Endothelial cell of umbilical vein (primary cell): ENCODE measurements around the gene DIPK1C. TPM values are rescaled to one million over a fixed set of nuclear protein-coding genes. Genes with fewer than 3 reads are reported as not detected.

Source experiments
- BruUV-seq: library from RNA; stranded (reverse); fragments of 400-500 nt; replicated peaks from 2 replicates; lab custom pipeline; 2021; lab: Mats Ljungman, UMichigan
- CTCF ChIA-PET: fragments of 300-600, 350-600 bp; sonication (Branson Sonifier 250); formaldehyde crosslinking; loops from one replicate; lab custom pipeline; 2021; ENCODE audit warnings: antibody characterized with exemption, inconsistent platforms; lab: Charles Lee
- POLR2A ChIA-PET: fragments of 300-600, 350-600 bp; sonication (Branson Sonifier 250); formaldehyde crosslinking; loops from one replicate; lab custom pipeline; 2021; ENCODE audit warnings: antibody characterized with exemption, inconsistent platforms; lab: Charles Lee
- DNase-seq: peaks from one replicate; pipeline ENCODE4 v3.0.0-alpha.2; 2011; ENCODE audit warnings: low read depth, low spot score
- FAIRE-seq: peaks from 2 replicates; lab custom pipeline; 2011; peaks lifted over from hg19 to GRCh38; lab: Jason Lieb, UNC
- H2AFZ ChIP-seq: 2 replicates; pipeline ENCODE4 v1.6.0; 2012; ENCODE audit warnings: low read depth, low read length, control low read depth, inconsistent platforms
- H3K27ac ChIP-seq: 2 replicates; pipeline ENCODE4 v1.5.1; 2011; ENCODE audit warnings: low read depth, mild to moderate bottlenecking, control low read depth, low read length, moderate library complexity; ENCODE audit not compliant: insufficient read depth
- H3K27me3 ChIP-seq, 2 experiments: 2 replicates each; pipeline versions ENCODE4 v1.6.0 to v1.6.1; 2011; ENCODE audit warnings: low read length in 2 of 2, mixed read lengths in 1 of 2; ENCODE audit not compliant: control insufficient read depth in 2 of 2, insufficient read depth in 2 of 2
- H3K36me3 ChIP-seq, 2 experiments: 2 replicates in 1 of 2; 3 replicates in 1 of 2; pipeline ENCODE4 v1.5.1; 2011; ENCODE audit warnings: low read length in 2 of 2, mild to moderate bottlenecking in 1 of 2, moderate library complexity in 1 of 2; ENCODE audit not compliant: control insufficient read depth in 2 of 2, insufficient read depth in 2 of 2; ENCODE audit errors: extremely low read depth in 1 of 2
- H3K4me1 ChIP-seq: 3 replicates; pipeline ENCODE4 v1.5.1; 2011; ENCODE audit warnings: mild to moderate bottlenecking, low read length; ENCODE audit not compliant: control insufficient read depth, insufficient read depth; ENCODE audit errors: extremely low read depth
- H3K4me2 ChIP-seq: 2 replicates; pipeline ENCODE4 v1.6.1; 2011; ENCODE audit warnings: low read length, control low read depth, mixed read lengths; ENCODE audit not compliant: insufficient read depth
- H3K4me3 ChIP-seq, 3 experiments: fragments of 200-600 bp in 1 of 3; sonication (generic), shearing (Covaris generic) in 1 of 3; replicated peaks in 1 of 3; 2 replicates each; pipeline ENCODE4 v1.5.1; 2011 to 2016; ENCODE audit warnings: control low read depth in 3 of 3, low read length in 3 of 3, mild to moderate bottlenecking in 2 of 3, inconsistent platforms in 1 of 3, low read depth in 1 of 3, moderate library complexity in 1 of 3; ENCODE audit not compliant: insufficient read depth in 1 of 3
- H3K79me2 ChIP-seq: 2 replicates; pipeline ENCODE4 v1.6.0; 2012; ENCODE audit warnings: low read length, inconsistent platforms; ENCODE audit not compliant: control insufficient read depth, insufficient read depth
- H3K9ac ChIP-seq: replicated peaks from 2 replicates; pipeline ENCODE3; 2011; ENCODE audit warnings: low read length, control low read depth; ENCODE audit not compliant: insufficient read depth; ENCODE audit errors: extremely low read depth
- H3K9me1 ChIP-seq: replicated peaks from 3 replicates; pipeline ENCODE4 v1.6.0; 2011; ENCODE audit warnings: mild to moderate bottlenecking, low read length; ENCODE audit not compliant: control insufficient read depth, insufficient read depth; ENCODE audit errors: extremely low read depth
- H3K9me3 ChIP-seq: replicated peaks from 2 replicates; pipeline ENCODE4 v1.5.1; 2012; ENCODE audit warnings: low read length, inconsistent platforms; ENCODE audit not compliant: control insufficient read depth, insufficient read depth
- H4K20me1 ChIP-seq: replicated peaks from 2 replicates; pipeline ENCODE3; 2011; ENCODE audit warnings: mild to moderate bottlenecking, low read length; ENCODE audit not compliant: control insufficient read depth, insufficient read depth; ENCODE audit errors: extremely low read depth
- CTCF ChIP-seq, 2 donors: IDR thresholded peaks; 1 replicate in 1 of 2; 2 replicates in 1 of 2; pipeline ENCODE4 v1.5.1; 2011; ENCODE audit warnings: low read length in 2 of 2, mild to moderate bottlenecking in 2 of 2, moderate library complexity in 2 of 2, control low read depth in 1 of 2, inconsistent platforms in 1 of 2, low read depth in 1 of 2; ENCODE audit not compliant: insufficient read depth in 1 of 2; ENCODE audit errors: extremely low read depth in 1 of 2
- EZH2 ChIP-seq: IDR thresholded peaks from 2 replicates; pipeline ENCODE4 v1.6.1; 2012; ENCODE audit warnings: borderline replicate concordance, low read depth, mild to moderate bottlenecking, moderate library complexity, low read length, inconsistent platforms; ENCODE audit not compliant: severe bottlenecking
- FOS ChIP-seq: IDR thresholded peaks from 2 replicates; pipeline ENCODE4 v1.6.1; 2011; ENCODE audit warnings: mild to moderate bottlenecking, low read length, moderate library complexity, borderline replicate concordance; ENCODE audit not compliant: insufficient read depth
- GATA2 ChIP-seq: IDR thresholded peaks from 2 replicates; pipeline ENCODE4 v1.7.0; 2011; ENCODE audit warnings: low read depth, mild to moderate bottlenecking, moderate library complexity, mixed read lengths, low read length; ENCODE audit not compliant: insufficient read length, insufficient read depth
- JUN ChIP-seq: IDR thresholded peaks from 2 replicates; pipeline ENCODE4 v1.6.1; 2011; ENCODE audit warnings: borderline replicate concordance, low read depth; ENCODE audit not compliant: insufficient read length, insufficient read depth
- MAX ChIP-seq: IDR thresholded peaks from 2 replicates; pipeline ENCODE4 v1.6.1; 2011; ENCODE audit not compliant: insufficient read depth, insufficient read length
- MYC ChIP-seq: IDR thresholded peaks from one replicate; pipeline ENCODE4 v1.6.1; 2011; ENCODE audit warnings: mild to moderate bottlenecking, low read depth, low read length
- POLR2A ChIP-seq: IDR thresholded peaks from 2 replicates; pipeline ENCODE4 v1.6.1; 2012; ENCODE audit warnings: low read depth, mild to moderate bottlenecking, control low read depth, low read length
- POLR2AphosphoS5 ChIP-seq: IDR thresholded peaks from 2 replicates; pipeline ENCODE4 v1.6.1; 2012; ENCODE audit warnings: low read depth, mild to moderate bottlenecking, control low read depth, low read length, moderate library complexity; ENCODE audit not compliant: insufficient read depth
- dilution Hi-C: fragments of 300-500 bp; cut with MboI; formaldehyde crosslinking; loops from one replicate; pipeline ENCODE4 v1.15.0; 2019; ENCODE audit warnings: low sequenced_read_pairs; ENCODE audit not compliant: extremely low pct_ligation_motif_present
- intact Hi-C: fragments of 100-400 bp; cut with micrococcal nuclease; formaldehyde crosslinking; loops from one replicate; pipeline ENCODE4 v1.10.0; 2022
- polyA plus RNA-seq, 4 experiments: library from polyadenylated mRNA; depleted of rRNA in 3 of 4; stranded (reverse) in 3 of 4; unstranded in 1 of 4; fragments of >200 nt; gene quantifications; 2 replicates each; pipeline versions ENCODE4 v1.2.1 to v1.2.3, GENCODE V29; 2011 to 2012; ENCODE audit warnings: missing spikeins in 1 of 4
- total RNA-seq: library from RNA; stranded (reverse); gene quantifications from 2 replicates; pipeline ENCODE4 v1.2.3, GENCODE V29; 2021

DIPK1C gene
- total and polyA plus RNA-seq, 2 donors (not counting 3 experiments of a cell fraction or from before 2014, with no cell fraction given), result not detected

GRCh38 chr18:74503137-74503536 lies 46.0 kb upstream of the DIPK1C start:
- Histone ChIP-seq H3K9me3 (no peaks in the 10 kb centered on the region), H3K27ac (no peak overlapping the region), H4K20me1 (no peaks in the 10 kb centered on the region), H3K36me3 (peaks cover 7 to 28% of the 10 kb centered on the region in 2 experiments), H2AFZ (no peak overlapping the region), H3K9ac (no peak overlapping the region), H3K4me2 (no peak overlapping the region), H3K9me1 (no peaks in the 10 kb centered on the region), H3K79me2 (peaks cover 9% of the 10 kb centered on the region), H3K4me1 (peaks cover 3% of the 10 kb centered on the region), H3K27me3 (no peaks in the 10 kb centered on the region), H3K4me3 (no peak overlapping the region)
- CTCF ChIA-PET, result no interaction called here
- BruUV-seq, result no TSS peak
- TF ChIP-seq POLR2AphosphoS5, result no peak
- TF ChIP-seq GATA2, result no peak
- TF ChIP-seq JUN, result no peak
- TF ChIP-seq MYC, result no peak
- no peak for TF ChIP-seq CTCF (IDR thresholded peaks at IDR 0.05; ENCODE audit: extremely low read depth in 1 of 2, insufficient read depth in 1 of 2, low read depth in 1 of 2, low read length in 2 of 2)
- no peak for TF ChIP-seq POLR2A
- TF ChIP-seq MAX, result no peak
- no peak for TF ChIP-seq FOS
- no peak for TF ChIP-seq EZH2
- DNase-seq (no peak), FAIRE-seq (no peak)
- POLR2A ChIA-PET, result no interaction called here
- intact Hi-C loops (no loop called here), dilution Hi-C loops (no loop called here)
